Peyer's patch (tissue), 4 donors: ENCODE measurements around the gene PCYT2. TPM values are rescaled to one million over a fixed set of nuclear protein-coding genes. Genes with fewer than 3 reads are reported as not detected.

Experiments used
- DNase-seq, 3 donors: peaks; one replicate each; pipeline ENCODE4 v3.0.0-alpha.2; 2017 to 2019
- H3K27ac ChIP-seq, 4 donors: fragments of 200-600 bp; sonication (generic); one replicate each; pipeline ENCODE4 v1.5.1; 2016 to 2019
- H3K27me3 ChIP-seq, 2 donors: fragments of 200-600 bp; sonication (generic); one replicate each; pipeline ENCODE4 v1.5.1; 2019
- H3K36me3 ChIP-seq, 3 donors: fragments of 200-600 bp; sonication (generic); one replicate each; pipeline ENCODE4 v1.5.1; 2016 to 2019
- H3K4me1 ChIP-seq, 4 donors: fragments of 200-600 bp; sonication (generic); one replicate each; pipeline ENCODE4 v1.5.1; 2016 to 2019
- H3K4me3 ChIP-seq, 4 donors: fragments of 200-600 bp; sonication (generic); 1 replicate in 3 of 4; 2 replicates in 1 of 4; pipeline ENCODE4 v1.5.1; 2016 to 2019; ENCODE audit warnings: mild to moderate bottlenecking in 1 of 4
- H3K9me3 ChIP-seq, 4 donors: fragments of 200-600 bp; sonication (generic); one replicate each; pipeline ENCODE4 v1.5.1; 2016 to 2019; ENCODE audit warnings: mild to moderate bottlenecking in 1 of 4
- POLR2A ChIP-seq, 2 donors: fragments of 450-650 bp; IDR thresholded peaks; one replicate each; pipeline ENCODE4 v1.5.1; 2017; ENCODE audit warnings: antibody characterized with exemption in 2 of 2, mild to moderate bottlenecking in 2 of 2, moderate library complexity in 2 of 2
- total RNA-seq, 4 donors: library from RNA; depleted of rRNA; stranded (reverse); fragments of >200 nt; gene quantifications; one replicate each; pipeline ENCODE4 v1.1.0, GENCODE V29; 2016
- TF ChIP-seq, protein P1 (sequence below), 6 experiments: fragments of 450-650 bp in 4 of 6; fragments of 200-600 bp in 2 of 6; sonication (generic) in 1 of 6; IDR thresholded peaks; one replicate each; pipeline ENCODE4 v1.5.1; 2017 to 2019; ENCODE audit warnings: antibody characterized with exemption in 6 of 6, mild to moderate bottlenecking in 3 of 6, moderate library complexity in 1 of 6

Gene PCYT2
- total RNA-seq, 4 donors from 2014 or later = 67.7 to 297 (median 179) TPM

DNA sequence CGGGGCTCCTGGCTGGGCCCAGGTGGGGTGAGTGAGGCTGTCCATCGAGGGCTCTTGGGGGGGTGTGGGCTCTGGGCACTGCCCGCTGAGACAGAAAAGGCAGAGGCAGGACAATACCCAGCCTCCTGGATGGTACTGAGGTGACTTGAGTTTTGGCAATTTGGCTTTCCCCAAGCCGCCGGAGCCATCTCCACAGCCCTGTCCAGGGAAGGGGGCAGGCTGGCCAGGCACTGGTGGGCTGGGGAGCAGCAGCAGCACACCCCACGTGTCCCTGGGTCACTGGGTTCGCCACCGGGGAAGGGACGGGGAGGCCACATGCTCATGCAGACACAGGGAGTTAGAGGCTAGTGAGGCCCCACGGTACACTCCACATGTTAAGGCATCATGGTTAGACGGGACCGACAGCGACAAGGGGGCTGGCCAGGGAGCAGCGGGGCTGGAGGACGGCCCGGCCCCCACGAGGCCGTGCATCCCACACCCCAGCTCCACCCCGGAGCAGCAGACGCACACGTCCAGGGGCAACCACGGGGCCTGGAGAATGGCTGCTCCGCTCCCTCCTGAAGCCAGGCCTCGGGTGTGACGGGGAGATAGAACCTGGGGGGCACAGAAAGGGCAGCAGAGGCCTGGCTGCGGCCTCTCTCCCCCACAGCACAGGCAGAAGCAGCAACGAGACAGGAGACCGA is 43.1 kb downstream of the PCYT2 start:
- H3K27me3 ChIP-seq = no peaks in the 10 kb centered on the region
- no peak for DNase-seq
- H3K27ac ChIP-seq = peak overlapping the region in 3 of 4 donors; percentile 99 to 100 (median 99)
- peaks cover 12 to 80% (median 20%) of the 10 kb centered on the region in 4 donors for H3K4me1 ChIP-seq
- H3K9me3 ChIP-seq = no peaks in the 10 kb centered on the region
- H3K4me3 ChIP-seq = peak overlapping the region in 2 of 4 donors; percentile 18 to 89
- H3K36me3 ChIP-seq = peaks cover 0 to 20% (median 0%) of the 10 kb centered on the region in 3 donors
- TF ChIP-seq POLR2A (IDR thresholded peaks at IDR 0.05) = no peak
- TF ChIP-seq, protein P1, sequence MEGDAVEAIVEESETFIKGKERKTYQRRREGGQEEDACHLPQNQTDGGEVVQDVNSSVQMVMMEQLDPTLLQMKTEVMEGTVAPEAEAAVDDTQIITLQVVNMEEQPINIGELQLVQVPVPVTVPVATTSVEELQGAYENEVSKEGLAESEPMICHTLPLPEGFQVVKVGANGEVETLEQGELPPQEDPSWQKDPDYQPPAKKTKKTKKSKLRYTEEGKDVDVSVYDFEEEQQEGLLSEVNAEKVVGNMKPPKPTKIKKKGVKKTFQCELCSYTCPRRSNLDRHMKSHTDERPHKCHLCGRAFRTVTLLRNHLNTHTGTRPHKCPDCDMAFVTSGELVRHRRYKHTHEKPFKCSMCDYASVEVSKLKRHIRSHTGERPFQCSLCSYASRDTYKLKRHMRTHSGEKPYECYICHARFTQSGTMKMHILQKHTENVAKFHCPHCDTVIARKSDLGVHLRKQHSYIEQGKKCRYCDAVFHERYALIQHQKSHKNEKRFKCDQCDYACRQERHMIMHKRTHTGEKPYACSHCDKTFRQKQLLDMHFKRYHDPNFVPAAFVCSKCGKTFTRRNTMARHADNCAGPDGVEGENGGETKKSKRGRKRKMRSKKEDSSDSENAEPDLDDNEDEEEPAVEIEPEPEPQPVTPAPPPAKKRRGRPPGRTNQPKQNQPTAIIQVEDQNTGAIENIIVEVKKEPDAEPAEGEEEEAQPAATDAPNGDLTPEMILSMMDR (IDR thresholded peaks at IDR 0.05) = no peak

GRCh38 chr17:81867170-81867990 is 43.8 kb downstream of the PCYT2 start:
- no peaks in the 10 kb centered on the region for H3K27me3 ChIP-seq
- no peaks in the 10 kb centered on the region for H3K9me3 ChIP-seq
- peak overlapping the region in 1 of 4 donors; percentile 11 for H3K4me3 ChIP-seq
- peak overlapping the region; percentile 20 to 100 (median 99) for H3K27ac ChIP-seq
- peaks cover 0 to 20% (median 0%) of the 10 kb centered on the region in 3 donors for H3K36me3 ChIP-seq
- peak in 1 of 2 donors; percentile 42 for TF ChIP-seq POLR2A (IDR thresholded peaks at IDR 0.05)
- TF ChIP-seq, protein P1 (IDR thresholded peaks at IDR 0.05) = no peak
- DNase-seq = peak in 2 of 3 donors; percentile 63 to 77
- peaks cover 12 to 82% (median 19%) of the 10 kb centered on the region in 4 donors for H3K4me1 ChIP-seq

DNA sequence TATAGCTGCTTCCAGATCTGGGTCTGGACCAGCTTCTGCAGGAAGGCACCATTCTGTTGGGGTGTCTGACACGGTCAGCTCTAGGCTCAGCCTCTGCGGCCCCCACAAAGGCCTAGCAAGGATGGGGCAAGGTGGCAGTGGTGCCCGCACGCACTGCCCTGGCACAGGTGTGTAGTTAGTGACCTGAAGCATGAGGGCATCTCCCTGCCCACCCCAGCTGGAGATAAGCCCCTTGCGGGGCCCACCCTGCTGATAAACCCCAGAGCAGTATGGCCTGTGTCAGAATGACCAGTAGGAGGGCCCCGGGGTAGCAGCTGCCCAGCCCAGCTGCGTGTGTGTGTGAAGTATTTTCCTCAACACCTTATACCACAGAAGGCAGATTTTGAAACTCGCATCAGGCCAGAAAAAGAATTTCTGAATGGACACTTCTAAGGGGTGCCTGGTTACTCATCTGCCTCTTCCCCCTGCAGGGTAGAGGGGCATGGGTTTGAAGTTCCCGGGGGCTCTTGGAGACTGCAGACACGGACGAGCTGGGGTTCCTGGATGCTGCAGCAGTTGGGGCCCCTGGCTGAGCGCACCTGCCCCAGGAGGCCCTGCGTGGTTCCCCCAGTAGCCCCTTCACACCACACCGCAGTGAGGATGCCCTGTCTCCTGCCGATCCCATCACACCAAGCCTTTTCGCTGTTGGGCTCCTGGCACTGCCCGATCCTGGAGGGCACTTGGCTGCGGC is 44.6 kb downstream of the PCYT2 start:
- no peaks in the 10 kb centered on the region for H3K9me3 ChIP-seq
- peak overlapping the region in 2 of 4 donors; percentile 10 to 11 for H3K4me3 ChIP-seq
- H3K27ac ChIP-seq = peak overlapping the region; percentile 20 to 100 (median 99)
- peaks cover 0 to 20% (median 0%) of the 10 kb centered on the region in 3 donors for H3K36me3 ChIP-seq
- no peaks in the 10 kb centered on the region for H3K27me3 ChIP-seq
- no peak for DNase-seq
- peaks cover 12 to 84% (median 20%) of the 10 kb centered on the region in 4 donors for H3K4me1 ChIP-seq
- no peak for TF ChIP-seq POLR2A (IDR thresholded peaks at IDR 0.05)
- TF ChIP-seq, protein P1 (IDR thresholded peaks at IDR 0.05) = peak in 1 of 6 experiments; percentile 2

DNA sequence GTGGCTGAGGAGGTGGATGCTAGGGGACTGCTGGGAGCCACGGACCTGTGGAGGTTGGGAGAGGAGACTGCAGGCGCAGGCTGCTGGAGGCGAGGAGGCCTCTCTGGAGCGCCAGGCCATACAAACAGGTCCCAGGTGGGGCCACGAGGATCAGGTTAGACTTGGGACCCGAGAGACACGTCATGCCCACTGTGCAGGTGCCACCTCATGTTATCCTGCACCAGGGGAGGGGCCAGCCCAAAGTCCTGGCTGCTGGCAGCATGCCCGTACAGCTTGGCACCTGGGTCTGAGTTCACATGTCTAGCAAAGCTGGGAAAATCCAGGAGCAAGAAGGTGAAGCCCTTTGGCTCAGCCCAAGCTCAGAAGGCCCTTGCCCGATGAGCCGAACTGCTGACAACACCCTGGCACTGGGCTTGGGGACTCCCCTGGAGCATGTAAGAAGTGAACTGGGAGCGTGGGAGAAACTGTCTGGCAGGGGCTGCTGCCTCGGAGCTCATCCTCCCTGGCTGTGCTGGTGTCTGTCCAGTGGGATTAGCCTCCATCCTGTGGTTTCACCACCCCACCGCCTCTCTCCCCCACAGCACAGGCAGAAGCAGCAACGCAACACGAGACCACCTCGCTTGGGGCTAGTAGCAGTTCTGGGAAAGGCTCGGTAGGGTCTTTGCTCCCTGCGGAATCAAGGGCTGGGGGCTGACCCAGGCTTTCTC is 45.3 kb downstream of the PCYT2 start:
- Histone ChIP-seq H3K9me3 (no peaks in the 10 kb centered on the region), H3K4me3 (peak overlapping the region in 2 of 4 donors; percentile 10 to 11), H3K27me3 (no peaks in the 10 kb centered on the region), H3K4me1 (peaks cover 12 to 86% (median 23%) of the 10 kb centered on the region in 4 donors), H3K36me3 (peaks cover 0 to 20% (median 0%) of the 10 kb centered on the region in 3 donors), H3K27ac (peak overlapping the region in 3 of 4 donors; percentile 99 to 100 (median 99))
- DNase-seq = peak in 2 of 3 donors; percentile 95 to 98
- TF ChIP-seq, protein P1 (IDR thresholded peaks at IDR 0.05) = no peak
- TF ChIP-seq POLR2A (IDR thresholded peaks at IDR 0.05) = peak; percentile 70 to 96
